Measurements from ENCODE around the gene PDGFB.
A peak's percentile ranks its signal among the peaks of the same experiment; 100 is the strongest.

Gene PDGFB

GRCh38 chr22:39254789-39255298 is 10.1 kb upstream of the PDGFB start:
- in situ Hi-C loops (cut with MboI; ENCODE audit: low sequenced_read_pairs, unreplicated experiment) = no loop called here
- DNase-seq (ENCODE audit: low spot score) = peak; percentile 92
- TF ChIP-seq, protein P1, sequence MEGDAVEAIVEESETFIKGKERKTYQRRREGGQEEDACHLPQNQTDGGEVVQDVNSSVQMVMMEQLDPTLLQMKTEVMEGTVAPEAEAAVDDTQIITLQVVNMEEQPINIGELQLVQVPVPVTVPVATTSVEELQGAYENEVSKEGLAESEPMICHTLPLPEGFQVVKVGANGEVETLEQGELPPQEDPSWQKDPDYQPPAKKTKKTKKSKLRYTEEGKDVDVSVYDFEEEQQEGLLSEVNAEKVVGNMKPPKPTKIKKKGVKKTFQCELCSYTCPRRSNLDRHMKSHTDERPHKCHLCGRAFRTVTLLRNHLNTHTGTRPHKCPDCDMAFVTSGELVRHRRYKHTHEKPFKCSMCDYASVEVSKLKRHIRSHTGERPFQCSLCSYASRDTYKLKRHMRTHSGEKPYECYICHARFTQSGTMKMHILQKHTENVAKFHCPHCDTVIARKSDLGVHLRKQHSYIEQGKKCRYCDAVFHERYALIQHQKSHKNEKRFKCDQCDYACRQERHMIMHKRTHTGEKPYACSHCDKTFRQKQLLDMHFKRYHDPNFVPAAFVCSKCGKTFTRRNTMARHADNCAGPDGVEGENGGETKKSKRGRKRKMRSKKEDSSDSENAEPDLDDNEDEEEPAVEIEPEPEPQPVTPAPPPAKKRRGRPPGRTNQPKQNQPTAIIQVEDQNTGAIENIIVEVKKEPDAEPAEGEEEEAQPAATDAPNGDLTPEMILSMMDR (IDR thresholded peaks at IDR 0.05; ENCODE audit: borderline replicate concordance, control extremely low read depth, extremely low read depth, insufficient read depth, missing control alignments) = no peak

GRCh38 chr22:39254122-39254521 is 9.3 kb upstream of the PDGFB start:
- TF ChIP-seq, protein P1 (IDR thresholded peaks at IDR 0.05; ENCODE audit: borderline replicate concordance, control extremely low read depth, extremely low read depth, insufficient read depth, missing control alignments) = no peak
- no peak for DNase-seq (ENCODE audit: low spot score)
- in situ Hi-C loops (cut with MboI; ENCODE audit: low sequenced_read_pairs, unreplicated experiment) = no loop called here

- DNase-seq (ENCODE audit: low spot score) = peak; percentile 75
- in situ Hi-C loops (cut with MboI; ENCODE audit: low sequenced_read_pairs, unreplicated experiment) = no loop called here
- TF ChIP-seq, protein P1 (IDR thresholded peaks at IDR 0.05; ENCODE audit: borderline replicate concordance, control extremely low read depth, extremely low read depth, insufficient read depth, missing control alignments) = no peak
These were observed 8.8 kb upstream of the PDGFB start for GRCh38 chr22:39253435-39254070.

- in situ Hi-C loops (cut with MboI; ENCODE audit: low sequenced_read_pairs, unreplicated experiment) = no loop called here
- TF ChIP-seq, protein P1 (IDR thresholded peaks at IDR 0.05; ENCODE audit: borderline replicate concordance, control extremely low read depth, extremely low read depth, insufficient read depth, missing control alignments) = no peak
- DNase-seq (ENCODE audit: low spot score) = no peak
These were observed 8.0 kb upstream of the PDGFB start for GRCh38 chr22:39252461-39253434.

GRCh38 chr22:39251762-39252460 is 7.1 kb upstream of the PDGFB start:
- in situ Hi-C loops (cut with MboI; ENCODE audit: low sequenced_read_pairs, unreplicated experiment) = no loop called here
- no peak for DNase-seq (ENCODE audit: low spot score)
- TF ChIP-seq, protein P1 (IDR thresholded peaks at IDR 0.05; ENCODE audit: borderline replicate concordance, control extremely low read depth, extremely low read depth, insufficient read depth, missing control alignments) = no peak

- no peak for DNase-seq (ENCODE audit: low spot score)
- in situ Hi-C loops (cut with MboI; ENCODE audit: low sequenced_read_pairs, unreplicated experiment) = no loop called here
- TF ChIP-seq, protein P1 (IDR thresholded peaks at IDR 0.05; ENCODE audit: borderline replicate concordance, control extremely low read depth, extremely low read depth, insufficient read depth, missing control alignments) = no peak
These were observed 6.1 kb upstream of the PDGFB start for GRCh38 chr22:39250838-39251237.

Measured in GM13976 (cell line).